Left ventricle myocardium inferior (tissue), 1 donor: ENCODE results near the gene LRBA. TPM values are rescaled to one million over a fixed set of nuclear protein-coding genes. Genes with fewer than 3 reads are reported as not detected.

ENCODE experiments used
- DNase-seq: peaks from one replicate; pipeline ENCODE4 v3.0.0-alpha.2; 2020
- H3K27ac ChIP-seq: fragments of 200-600 bp; replicated peaks from 2 replicates; pipeline ENCODE4 v1.8.0; 2021
- H3K27me3 ChIP-seq: fragments of 200-600 bp; 2 replicates; pipeline ENCODE4 v1.8.0; 2021; ENCODE audit warnings: low read depth
- H3K36me3 ChIP-seq: fragments of 200-600 bp; 2 replicates; pipeline ENCODE4 v1.8.0; 2021
- H3K4me1 ChIP-seq: fragments of 200-600 bp; 2 replicates; pipeline ENCODE4 v1.8.0; 2021
- H3K4me3 ChIP-seq: fragments of 200-600 bp; 2 replicates; pipeline ENCODE4 v1.8.0; 2021; ENCODE audit warnings: mild to moderate bottlenecking, moderate library complexity
- H3K9me3 ChIP-seq: fragments of 200-600 bp; replicated peaks from 2 replicates; pipeline ENCODE4 v1.8.0; 2021
- intact Hi-C: fragments of 100-400 bp; cut with micrococcal nuclease; formaldehyde crosslinking; loops from one replicate; pipeline ENCODE4 v1.11.0; 2022
- total RNA-seq: library from RNA; stranded (reverse); fragmentation: NEBNext Ultra II Directional; extraction: Animal tissue kit (Norgen Biotek cat#: 25700); gene quantifications from one replicate; pipeline ENCODE4 v1.2.1, GENCODE V29; 2021
- TF ChIP-seq, protein P1 (sequence below): fragments of 200-600 bp; IDR thresholded peaks from 2 replicates; pipeline ENCODE4 v1.8.0; 2021; ENCODE audit warnings: antibody characterized with exemption, mild to moderate bottlenecking, borderline replicate concordance
- donor health status: DM: no; HTN: yes; CAD: no; lungs with severe emphysema.

LRBA gene
- total RNA-seq, 1 donor from 2014 or later = 19.1 TPM

DNA sequence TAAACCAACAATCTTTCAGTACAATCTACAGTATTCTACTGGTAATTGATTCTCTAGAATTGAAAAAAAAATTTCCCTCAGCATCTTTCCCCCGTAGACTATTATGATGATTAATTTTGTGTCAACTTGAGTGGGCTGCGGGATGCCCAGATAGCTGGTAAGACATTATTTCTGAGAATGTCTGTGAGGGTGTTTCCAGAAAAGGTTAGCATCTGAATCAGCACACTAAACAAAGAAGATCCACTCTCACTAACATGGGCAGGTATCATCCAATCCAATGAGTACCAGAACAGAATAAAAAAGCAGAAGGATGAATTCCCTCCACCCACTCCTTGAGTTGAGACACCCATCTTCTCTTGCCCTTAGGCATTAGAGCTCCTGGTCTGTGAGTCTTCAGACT lies 619.2 kb downstream of the LRBA start:
- TF ChIP-seq, protein P1, sequence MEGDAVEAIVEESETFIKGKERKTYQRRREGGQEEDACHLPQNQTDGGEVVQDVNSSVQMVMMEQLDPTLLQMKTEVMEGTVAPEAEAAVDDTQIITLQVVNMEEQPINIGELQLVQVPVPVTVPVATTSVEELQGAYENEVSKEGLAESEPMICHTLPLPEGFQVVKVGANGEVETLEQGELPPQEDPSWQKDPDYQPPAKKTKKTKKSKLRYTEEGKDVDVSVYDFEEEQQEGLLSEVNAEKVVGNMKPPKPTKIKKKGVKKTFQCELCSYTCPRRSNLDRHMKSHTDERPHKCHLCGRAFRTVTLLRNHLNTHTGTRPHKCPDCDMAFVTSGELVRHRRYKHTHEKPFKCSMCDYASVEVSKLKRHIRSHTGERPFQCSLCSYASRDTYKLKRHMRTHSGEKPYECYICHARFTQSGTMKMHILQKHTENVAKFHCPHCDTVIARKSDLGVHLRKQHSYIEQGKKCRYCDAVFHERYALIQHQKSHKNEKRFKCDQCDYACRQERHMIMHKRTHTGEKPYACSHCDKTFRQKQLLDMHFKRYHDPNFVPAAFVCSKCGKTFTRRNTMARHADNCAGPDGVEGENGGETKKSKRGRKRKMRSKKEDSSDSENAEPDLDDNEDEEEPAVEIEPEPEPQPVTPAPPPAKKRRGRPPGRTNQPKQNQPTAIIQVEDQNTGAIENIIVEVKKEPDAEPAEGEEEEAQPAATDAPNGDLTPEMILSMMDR = no peak
- H3K4me1 ChIP-seq = no peaks in the 10 kb centered on the region
- H3K27me3 ChIP-seq = no peaks in the 10 kb centered on the region
- DNase-seq = no peak
- intact Hi-C loops = no loop called here
- no peak overlapping the region for H3K4me3 ChIP-seq
- no peak overlapping the region for H3K27ac ChIP-seq
- H3K9me3 ChIP-seq = peaks cover 12% of the 10 kb centered on the region
- no peaks in the 10 kb centered on the region for H3K36me3 ChIP-seq

DNA sequence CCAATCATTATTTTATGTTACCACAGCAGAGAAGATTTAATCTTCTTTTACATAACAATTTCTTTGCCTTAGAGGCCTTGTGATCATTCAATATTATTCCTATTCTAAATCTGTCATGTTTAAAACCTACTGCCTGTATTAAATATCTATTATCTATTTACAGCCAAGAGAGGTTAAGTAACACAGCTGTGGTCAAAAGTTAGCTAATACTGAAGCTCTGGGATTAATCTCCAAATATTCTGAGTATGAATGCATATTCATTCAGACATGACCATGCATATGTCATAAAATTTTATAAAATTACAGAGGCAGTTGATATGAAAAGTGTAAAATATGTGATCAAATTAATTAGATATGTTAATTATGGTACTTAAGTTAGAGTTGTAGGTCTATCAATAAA lies 621.0 kb downstream of the LRBA start:
- Histone ChIP-seq H3K36me3 (no peaks in the 10 kb centered on the region), H3K9me3 (peaks cover 12% of the 10 kb centered on the region), H3K4me1 (no peaks in the 10 kb centered on the region), H3K4me3 (no peak overlapping the region), H3K27ac (no peak overlapping the region), H3K27me3 (no peaks in the 10 kb centered on the region)
- intact Hi-C loops = no loop called here
- TF ChIP-seq, protein P1 = no peak
- DNase-seq = no peak

DNA sequence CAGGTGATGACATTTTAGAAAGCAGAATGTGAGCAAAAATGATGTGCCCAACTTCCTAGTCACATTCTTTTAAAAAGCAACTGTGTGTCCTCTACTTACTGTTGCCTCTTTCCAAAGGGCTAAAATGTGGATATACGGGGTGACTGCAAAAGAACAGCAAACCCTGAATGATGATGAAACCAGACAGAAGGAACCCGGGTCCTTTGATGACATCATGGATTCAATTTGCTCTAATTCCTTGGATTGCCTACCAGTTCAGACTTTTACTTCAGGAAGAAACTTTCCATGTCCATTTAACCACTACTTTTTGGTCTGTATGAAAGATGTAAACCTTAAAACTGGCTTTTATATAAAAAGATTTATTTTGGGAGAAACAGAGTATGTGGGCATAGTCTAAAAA lies 624.0 kb downstream of the LRBA start:
- Histone ChIP-seq H3K4me3 (no peak overlapping the region), H3K9me3 (peaks cover 16% of the 10 kb centered on the region), H3K27me3 (no peaks in the 10 kb centered on the region), H3K27ac (no peak overlapping the region), H3K4me1 (no peaks in the 10 kb centered on the region), H3K36me3 (no peaks in the 10 kb centered on the region)
- intact Hi-C loops = no loop called here
- DNase-seq = no peak
- TF ChIP-seq, protein P1 = no peak

DNA sequence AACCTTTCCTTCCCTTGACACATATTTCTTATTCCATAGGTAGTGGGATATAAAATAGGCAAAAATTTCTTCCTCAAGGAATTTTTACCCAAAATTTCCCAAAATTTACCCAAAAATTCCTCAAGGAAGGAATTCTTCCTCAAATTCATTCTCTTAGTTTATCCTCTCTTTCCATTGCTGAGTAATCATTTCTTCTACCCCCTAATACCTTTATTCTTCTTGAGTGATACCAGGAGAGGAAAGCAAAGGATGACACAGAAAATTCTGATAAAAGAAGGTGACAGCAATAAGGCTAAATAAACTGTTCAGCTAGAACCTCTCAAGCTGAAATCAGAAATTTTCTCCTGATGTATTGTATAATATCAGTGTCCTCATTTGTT lies 624.6 kb downstream of the LRBA start:
- Histone ChIP-seq H3K36me3 (no peaks in the 10 kb centered on the region), H3K27ac (no peak overlapping the region), H3K4me1 (peaks cover 3% of the 10 kb centered on the region), H3K9me3 (peaks cover 16% of the 10 kb centered on the region), H3K27me3 (no peaks in the 10 kb centered on the region), H3K4me3 (no peak overlapping the region)
- intact Hi-C loops = no loop called here
- TF ChIP-seq, protein P1 = no peak
- DNase-seq = no peak

DNA sequence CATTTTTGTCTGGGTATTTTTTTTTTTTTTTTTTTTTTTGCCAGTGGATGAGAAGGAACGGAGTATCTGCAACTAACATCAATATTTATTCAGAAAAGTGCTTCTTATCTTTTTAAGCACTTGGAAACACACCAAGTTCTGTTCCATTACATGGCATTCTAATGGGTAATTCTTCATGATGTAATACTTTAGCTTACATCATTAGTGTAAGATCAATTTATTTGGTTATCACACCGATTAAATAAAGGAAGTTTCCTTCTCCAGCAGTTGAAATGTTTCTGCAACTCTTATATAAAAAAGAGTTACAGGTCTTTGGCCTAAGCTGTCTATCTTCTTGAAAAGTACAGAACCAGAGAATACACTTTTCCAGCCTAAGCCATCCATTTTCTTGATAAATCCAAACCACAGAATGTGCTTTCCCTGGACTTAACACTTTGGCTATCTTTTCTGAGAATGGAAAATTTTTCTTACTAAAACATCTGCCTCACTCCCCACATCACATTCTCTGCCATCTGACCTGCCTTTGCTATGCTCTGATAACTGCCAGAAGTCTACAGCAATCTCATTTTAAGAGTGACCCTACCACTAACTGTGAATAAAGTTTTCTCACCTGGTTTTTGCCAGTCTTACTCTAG lies 625.1 kb downstream of the LRBA start:
- no peak overlapping the region for H3K27ac ChIP-seq
- peaks cover 16% of the 10 kb centered on the region for H3K9me3 ChIP-seq
- TF ChIP-seq, protein P1 = no peak
- no peak for DNase-seq
- H3K4me1 ChIP-seq = peaks cover 6% of the 10 kb centered on the region
- no peaks in the 10 kb centered on the region for H3K36me3 ChIP-seq
- no peak overlapping the region for H3K4me3 ChIP-seq
- intact Hi-C loops = no loop called here
- H3K27me3 ChIP-seq = no peaks in the 10 kb centered on the region
